GM12873 (cell line): ENCODE measurements around the gene FALEC.

ENCODE experiments used
- TF ChIP-seq, protein P1 (sequence below): IDR thresholded peaks from 2 replicates; pipeline ENCODE4 v1.5.1; 2012; ENCODE audit warnings: low read depth, mild to moderate bottlenecking, moderate library complexity, low read length, control low read depth; ENCODE audit not compliant: insufficient read depth; ENCODE audit errors: missing control alignments

Gene FALEC

DNA sequence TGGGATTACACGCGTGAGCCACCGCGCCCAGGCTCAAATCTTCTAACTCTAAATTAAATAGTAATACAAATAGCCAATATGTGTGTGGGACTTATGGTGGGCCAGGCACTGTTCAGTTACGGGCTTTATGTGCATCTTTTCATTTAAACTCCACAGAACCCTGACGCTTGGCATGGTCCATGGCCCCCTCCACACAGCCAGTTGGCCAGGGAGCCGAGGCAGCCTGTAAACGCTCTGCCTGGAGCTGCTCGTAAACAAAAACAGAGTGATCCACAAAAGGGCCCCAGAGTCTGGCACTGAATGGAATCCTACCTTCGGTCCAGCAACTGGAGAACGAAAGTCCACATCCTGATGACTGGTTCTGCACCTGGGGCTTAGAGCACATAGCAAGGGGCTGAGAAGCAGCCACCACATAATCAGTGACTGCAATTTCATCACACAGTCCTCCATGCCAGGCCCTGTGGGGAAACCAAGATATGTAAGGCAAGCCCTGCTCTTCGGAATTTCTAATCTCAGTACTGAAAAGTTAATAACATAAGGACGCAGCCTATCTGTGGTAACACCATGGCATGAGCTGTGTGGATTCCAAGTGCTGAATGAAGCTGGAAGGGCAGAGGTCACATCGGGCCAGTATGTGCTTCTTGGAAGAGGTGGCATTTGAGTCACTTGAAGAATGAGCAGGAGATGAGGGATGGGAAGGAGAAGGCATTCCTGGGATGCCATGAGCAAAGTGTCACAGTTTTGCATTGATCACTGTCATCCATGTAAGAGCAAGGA lies 20.1 kb downstream of the FALEC start:
- TF ChIP-seq, protein P1, sequence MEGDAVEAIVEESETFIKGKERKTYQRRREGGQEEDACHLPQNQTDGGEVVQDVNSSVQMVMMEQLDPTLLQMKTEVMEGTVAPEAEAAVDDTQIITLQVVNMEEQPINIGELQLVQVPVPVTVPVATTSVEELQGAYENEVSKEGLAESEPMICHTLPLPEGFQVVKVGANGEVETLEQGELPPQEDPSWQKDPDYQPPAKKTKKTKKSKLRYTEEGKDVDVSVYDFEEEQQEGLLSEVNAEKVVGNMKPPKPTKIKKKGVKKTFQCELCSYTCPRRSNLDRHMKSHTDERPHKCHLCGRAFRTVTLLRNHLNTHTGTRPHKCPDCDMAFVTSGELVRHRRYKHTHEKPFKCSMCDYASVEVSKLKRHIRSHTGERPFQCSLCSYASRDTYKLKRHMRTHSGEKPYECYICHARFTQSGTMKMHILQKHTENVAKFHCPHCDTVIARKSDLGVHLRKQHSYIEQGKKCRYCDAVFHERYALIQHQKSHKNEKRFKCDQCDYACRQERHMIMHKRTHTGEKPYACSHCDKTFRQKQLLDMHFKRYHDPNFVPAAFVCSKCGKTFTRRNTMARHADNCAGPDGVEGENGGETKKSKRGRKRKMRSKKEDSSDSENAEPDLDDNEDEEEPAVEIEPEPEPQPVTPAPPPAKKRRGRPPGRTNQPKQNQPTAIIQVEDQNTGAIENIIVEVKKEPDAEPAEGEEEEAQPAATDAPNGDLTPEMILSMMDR = no peak

DNA sequence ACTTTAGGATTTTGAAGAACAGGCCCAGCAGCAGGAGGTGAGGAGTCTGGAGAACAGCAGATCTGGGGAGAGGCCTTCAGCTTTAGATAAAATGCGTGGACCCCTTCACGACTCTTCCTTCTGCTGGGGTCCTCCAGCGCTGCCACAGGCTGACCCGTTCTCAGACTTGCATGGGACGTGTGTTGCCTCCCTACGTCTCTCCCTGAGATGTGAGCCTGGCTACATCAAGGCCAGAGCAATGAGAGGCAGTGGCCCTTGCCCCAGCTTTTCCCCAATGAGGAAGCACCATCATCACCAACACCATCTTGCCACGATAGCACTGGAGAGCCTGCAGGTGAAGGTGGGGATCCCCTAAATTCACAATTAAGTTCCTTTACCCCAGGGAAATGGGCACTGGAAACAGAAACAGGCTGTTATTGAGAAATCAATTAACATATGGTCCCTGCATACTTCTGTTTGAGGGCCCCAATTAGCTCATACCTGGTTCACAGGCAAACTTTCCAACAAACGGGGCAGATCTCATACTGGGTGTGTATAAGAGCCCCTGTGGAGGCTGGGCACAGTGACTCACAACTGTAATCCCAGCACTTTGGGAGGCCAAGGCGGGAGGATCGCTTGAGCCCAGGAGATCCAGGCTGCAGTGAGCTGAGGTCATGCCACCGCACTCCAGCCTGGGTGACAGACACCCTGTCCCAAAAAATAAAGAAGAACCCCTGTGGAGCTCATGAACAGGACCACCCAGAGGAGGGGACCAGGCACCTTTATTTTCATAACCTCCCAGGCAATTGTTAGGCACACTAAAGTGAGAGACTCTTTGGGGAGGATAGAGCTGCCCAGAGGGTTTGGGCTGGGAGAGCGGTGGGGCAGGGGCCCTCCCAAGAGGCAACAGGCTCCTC lies 21.5 kb downstream of the FALEC start:
- TF ChIP-seq, protein P1 = no peak

DNA sequence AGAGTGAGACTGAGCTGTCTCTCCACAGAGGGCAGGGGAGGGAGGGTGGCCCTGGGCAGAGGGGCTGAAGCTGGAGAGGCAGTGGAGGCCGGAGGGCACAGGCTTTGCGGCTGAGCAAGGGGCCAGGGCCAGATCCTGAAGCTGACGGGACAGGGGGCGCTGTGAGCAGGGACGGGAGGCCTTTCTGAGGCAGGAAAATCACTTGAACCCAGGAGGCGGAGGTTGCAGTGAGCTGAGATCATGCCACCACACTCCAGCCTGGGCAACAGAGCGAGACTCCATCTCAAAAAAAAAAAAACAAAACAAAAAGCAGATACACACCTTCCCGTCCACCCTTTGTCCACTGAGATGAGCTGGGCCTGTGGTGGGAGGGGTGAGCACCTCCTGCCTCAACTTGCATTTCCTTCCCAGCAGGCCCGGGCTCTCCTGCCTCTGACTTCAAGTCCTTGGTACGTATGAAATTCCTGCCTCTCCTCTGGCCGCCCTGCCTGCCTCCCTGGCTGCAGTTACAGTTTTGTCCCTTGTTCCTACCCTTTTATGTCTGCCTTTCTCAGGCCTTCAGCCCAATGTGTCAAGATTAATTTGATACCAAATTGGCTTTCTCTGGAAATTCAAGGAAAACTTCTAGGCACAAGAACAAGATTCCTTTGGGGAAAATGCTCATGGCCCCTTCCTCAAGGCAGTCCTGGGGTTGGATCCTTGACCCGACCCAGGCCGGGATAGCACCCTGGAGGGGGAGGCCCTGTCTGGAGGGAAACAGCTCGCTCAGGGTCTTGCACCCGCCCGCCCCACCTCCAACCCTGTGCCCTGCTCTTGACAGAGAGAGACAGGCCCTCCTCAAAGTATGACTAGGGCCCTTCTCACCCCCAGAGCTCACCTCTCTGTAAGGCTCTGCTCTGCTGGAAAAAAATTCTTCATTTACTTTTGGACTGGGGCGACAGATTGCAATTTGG lies 22.5 kb downstream of the FALEC start:
- TF ChIP-seq, protein P1 = no peak

DNA sequence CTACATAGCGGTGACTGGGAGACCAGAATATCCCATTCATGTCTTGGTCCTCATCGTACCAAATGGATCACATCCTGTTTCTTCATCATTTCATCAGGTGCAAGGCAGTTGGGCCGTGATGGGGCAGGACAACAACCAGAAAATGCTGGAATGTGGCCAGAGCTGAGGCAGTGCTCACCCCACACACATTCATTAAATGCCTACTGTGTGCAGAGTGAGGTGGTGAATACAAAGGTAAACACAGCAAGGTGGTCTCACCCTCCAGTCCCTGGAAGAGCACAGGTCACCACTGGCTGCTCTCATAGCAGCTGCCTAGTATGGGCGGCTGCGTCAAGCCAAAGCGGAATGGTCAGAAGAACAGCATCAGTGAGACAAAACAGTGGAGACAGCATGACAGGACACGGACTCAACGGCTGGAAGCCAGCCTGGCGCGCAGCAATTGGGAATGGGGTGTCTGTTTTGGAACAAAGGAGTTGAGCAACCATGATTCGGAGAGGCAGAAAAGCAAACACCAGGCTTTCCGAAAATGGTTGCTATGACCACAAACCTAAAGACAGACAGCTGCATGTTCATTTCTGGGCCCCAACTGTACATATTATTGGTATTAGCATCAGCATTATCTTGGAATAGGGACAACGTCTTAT lies 28.1 kb downstream of the FALEC start:
- TF ChIP-seq, protein P1 = no peak

DNA sequence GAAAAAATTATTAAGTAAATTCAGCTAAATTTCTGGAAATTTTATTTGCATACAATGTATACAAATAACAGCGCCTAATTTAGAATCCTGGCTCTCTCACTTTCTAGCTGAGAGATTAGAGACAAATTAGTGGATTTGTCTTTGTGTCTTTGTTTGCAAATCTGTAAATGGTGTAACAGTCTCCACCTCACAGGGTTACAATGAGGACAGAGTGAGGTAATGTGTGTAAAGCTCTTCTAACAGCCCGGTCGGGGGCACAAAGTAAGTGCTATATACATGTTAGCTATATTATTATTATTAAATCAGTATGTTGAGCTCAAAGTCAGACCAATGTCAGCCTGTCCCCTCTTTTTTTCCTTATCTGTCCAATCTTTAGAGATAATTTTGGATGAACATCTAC lies 28.7 kb downstream of the FALEC start:
- TF ChIP-seq, protein P1 = no peak

DNA sequence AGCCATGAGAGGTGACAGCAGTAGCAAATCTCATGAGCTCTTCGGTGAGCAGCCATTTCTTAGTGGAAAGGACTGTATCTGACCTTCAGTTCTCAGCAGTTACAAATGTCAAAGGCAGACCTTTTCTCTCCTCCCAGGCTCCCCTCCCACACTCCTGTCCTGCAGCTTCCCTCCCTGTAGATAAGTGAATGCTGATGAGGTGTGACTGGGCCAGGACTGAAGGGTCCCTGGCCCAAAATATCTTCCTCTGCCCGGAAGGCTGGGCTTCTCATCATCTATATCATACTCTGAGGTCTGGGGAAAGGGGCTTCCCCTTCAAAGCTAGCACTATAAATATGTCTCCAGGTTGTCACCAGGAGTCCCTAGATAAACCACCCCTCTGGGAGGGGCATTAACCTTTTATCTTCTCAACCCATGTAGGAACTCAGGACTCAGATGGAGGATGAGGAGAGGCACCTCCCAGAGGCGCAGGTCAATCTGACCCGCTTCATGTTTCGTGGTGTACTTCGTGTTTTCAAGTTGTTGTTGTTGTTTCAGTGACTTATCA lies 30.0 kb downstream of the FALEC start:
- TF ChIP-seq, protein P1 = no peak
